Loucy (cell line): ENCODE data around the gene LRRC30.

Source experiments
- H2AFZ ChIP-seq: fragments of 200-600 bp; sonication (generic); 2 replicates; pipeline ENCODE4 v1.6.0; 2016; ENCODE audit warnings: antibody characterized with exemption, mild to moderate bottlenecking, low read length, moderate library complexity
- H3F3A ChIP-seq: fragments of 200-600 bp; 2 replicates; pipeline ENCODE4 v1.6.0; 2016; ENCODE audit warnings: antibody characterized with exemption, low read depth, mild to moderate bottlenecking
- H3K27me3 ChIP-seq: fragments of 200-600 bp; sonication (generic); 2 replicates; pipeline ENCODE4 v1.6.1; 2014; ENCODE audit warnings: low read length, mild to moderate bottlenecking; ENCODE audit not compliant: insufficient read depth, poor library complexity, severe bottlenecking
- H3K36me3 ChIP-seq: fragments of 200-600 bp; sonication (generic); 2 replicates; pipeline ENCODE4 v1.6.1; 2016; ENCODE audit warnings: low read length; ENCODE audit not compliant: insufficient read depth
- H3K4me1 ChIP-seq: fragments of 200-600 bp; sonication (generic); 2 replicates; pipeline ENCODE4 v1.5.1; 2014; ENCODE audit warnings: low read length, mild to moderate bottlenecking; ENCODE audit not compliant: insufficient read depth, poor library complexity, severe bottlenecking
- H3K4me2 ChIP-seq: fragments of 200-600 bp; sonication (generic); 2 replicates; pipeline ENCODE4 v1.6.0; 2014; ENCODE audit warnings: antibody characterized with exemption, low read length, low read depth, mild to moderate bottlenecking; ENCODE audit not compliant: poor library complexity, severe bottlenecking
- H3K4me3 ChIP-seq: fragments of 200-600 bp; sonication (generic); 2 replicates; pipeline ENCODE4 v1.5.1; 2014; ENCODE audit warnings: low read length, mild to moderate bottlenecking, mixed read lengths; ENCODE audit not compliant: poor library complexity, severe bottlenecking
- H3K79me2 ChIP-seq: fragments of 200-600 bp; sonication (generic); 2 replicates; pipeline ENCODE4 v1.6.1; 2014; ENCODE audit warnings: low read length; ENCODE audit not compliant: insufficient read depth
- H3K9ac ChIP-seq: fragments of 200-600 bp; sonication (generic); 2 replicates; pipeline ENCODE4 v1.6.0; 2014; ENCODE audit warnings: mild to moderate bottlenecking, low read depth, low read length, moderate library complexity; ENCODE audit not compliant: poor library complexity, severe bottlenecking
- H3K9me2 ChIP-seq: fragments of 200-600 bp; sonication (generic); replicated peaks from 2 replicates; pipeline ENCODE4 v1.6.1; 2016; ENCODE audit warnings: low read depth, low read length, mixed read lengths
- H3K9me3 ChIP-seq: fragments of 200-600 bp; sonication (generic); 2 replicates; pipeline ENCODE4 v1.6.1; 2014; ENCODE audit warnings: mild to moderate bottlenecking, antibody characterized with exemption, low read length, low read depth; ENCODE audit not compliant: insufficient read depth
- H4K20me1 ChIP-seq: fragments of 200-600 bp; sonication (generic); 2 replicates; pipeline ENCODE4 v1.6.0; 2014; ENCODE audit warnings: antibody characterized with exemption, low read length, mild to moderate bottlenecking; ENCODE audit not compliant: insufficient read depth, poor library complexity, severe bottlenecking
- EZH2phosphoT487 ChIP-seq: fragments of 200-600 bp; IDR thresholded peaks from 2 replicates; pipeline ENCODE4 v1.6.1; 2018; ENCODE audit warnings: antibody characterized with exemption, mild to moderate bottlenecking, moderate library complexity, borderline replicate concordance
- TF ChIP-seq, protein P1 (sequence below): fragments of 200-600 bp; sonication (generic); conservative IDR thresholded peaks from 2 replicates; pipeline ENCODE4 v1.5.1; 2014; ENCODE audit warnings: mild to moderate bottlenecking, antibody characterized with exemption, low read length

LRRC30 gene

DNA sequence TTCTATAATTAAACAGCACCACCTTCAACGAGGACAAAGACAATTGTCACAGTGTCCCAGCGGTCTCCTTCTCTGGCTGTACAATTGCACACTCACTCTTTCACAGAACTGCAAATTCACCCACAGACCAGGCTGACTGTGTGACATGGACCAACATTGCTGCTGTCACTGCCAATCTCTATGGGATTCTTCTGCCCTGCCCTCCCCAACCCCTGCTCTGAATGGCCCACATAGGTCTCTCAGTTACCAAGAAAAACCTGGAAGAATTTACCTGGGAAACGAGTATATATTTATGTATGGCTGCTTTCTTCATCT lies 26.5 kb downstream of the LRRC30 start:
- Histone ChIP-seq H3K4me3 (no peak overlapping the region), H3F3A (no peaks in the 10 kb centered on the region), H3K79me2 (no peaks in the 10 kb centered on the region), H3K4me1 (no peaks in the 10 kb centered on the region), H3K27me3 (no peaks in the 10 kb centered on the region), H4K20me1 (no peaks in the 10 kb centered on the region), H2AFZ (no peak overlapping the region), H3K36me3 (no peaks in the 10 kb centered on the region), H3K4me2 (no peak overlapping the region), H3K9ac (no peak overlapping the region), H3K9me3 (no peaks in the 10 kb centered on the region; the same call in 1 of the 2 replicates), H3K9me2 (no peaks in the 10 kb centered on the region)
- TF ChIP-seq, protein P1, sequence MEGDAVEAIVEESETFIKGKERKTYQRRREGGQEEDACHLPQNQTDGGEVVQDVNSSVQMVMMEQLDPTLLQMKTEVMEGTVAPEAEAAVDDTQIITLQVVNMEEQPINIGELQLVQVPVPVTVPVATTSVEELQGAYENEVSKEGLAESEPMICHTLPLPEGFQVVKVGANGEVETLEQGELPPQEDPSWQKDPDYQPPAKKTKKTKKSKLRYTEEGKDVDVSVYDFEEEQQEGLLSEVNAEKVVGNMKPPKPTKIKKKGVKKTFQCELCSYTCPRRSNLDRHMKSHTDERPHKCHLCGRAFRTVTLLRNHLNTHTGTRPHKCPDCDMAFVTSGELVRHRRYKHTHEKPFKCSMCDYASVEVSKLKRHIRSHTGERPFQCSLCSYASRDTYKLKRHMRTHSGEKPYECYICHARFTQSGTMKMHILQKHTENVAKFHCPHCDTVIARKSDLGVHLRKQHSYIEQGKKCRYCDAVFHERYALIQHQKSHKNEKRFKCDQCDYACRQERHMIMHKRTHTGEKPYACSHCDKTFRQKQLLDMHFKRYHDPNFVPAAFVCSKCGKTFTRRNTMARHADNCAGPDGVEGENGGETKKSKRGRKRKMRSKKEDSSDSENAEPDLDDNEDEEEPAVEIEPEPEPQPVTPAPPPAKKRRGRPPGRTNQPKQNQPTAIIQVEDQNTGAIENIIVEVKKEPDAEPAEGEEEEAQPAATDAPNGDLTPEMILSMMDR: no peak
- TF ChIP-seq EZH2phosphoT487: no peak

DNA sequence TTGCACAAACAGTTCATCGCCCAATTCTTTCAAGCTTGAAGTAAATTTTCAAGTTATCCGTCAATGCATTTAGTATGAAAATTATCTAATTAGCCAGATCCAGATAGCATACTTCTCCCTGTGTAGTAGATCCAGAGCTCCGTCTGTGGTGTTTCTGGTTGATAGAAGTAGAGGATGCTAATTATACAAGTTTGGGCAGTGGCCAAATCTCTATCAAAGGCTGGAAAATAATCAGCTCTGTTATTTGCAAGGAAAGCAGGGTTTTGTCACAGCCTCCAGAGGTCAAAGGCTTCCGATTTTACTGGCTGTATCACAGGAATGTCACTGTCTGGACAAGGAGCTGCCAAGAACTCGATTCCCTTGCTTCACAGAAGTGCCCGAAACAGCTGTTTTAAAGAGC lies 28.6 kb downstream of the LRRC30 start:
- H3K9me2 ChIP-seq: no peaks in the 10 kb centered on the region
- no peaks in the 10 kb centered on the region for H3K36me3 ChIP-seq
- H3K79me2 ChIP-seq: no peaks in the 10 kb centered on the region
- no peaks in the 10 kb centered on the region for H4K20me1 ChIP-seq
- H3K27me3 ChIP-seq: no peaks in the 10 kb centered on the region
- H2AFZ ChIP-seq: no peak overlapping the region
- H3K9ac ChIP-seq: no peak overlapping the region
- H3K9me3 ChIP-seq: no peaks in the 10 kb centered on the region; the same call in none of the 2 replicates
- H3F3A ChIP-seq: no peaks in the 10 kb centered on the region
- no peak overlapping the region for H3K4me2 ChIP-seq
- H3K4me3 ChIP-seq: no peak overlapping the region
- no peak for TF ChIP-seq EZH2phosphoT487
- TF ChIP-seq, protein P1: no peak
- H3K4me1 ChIP-seq: no peaks in the 10 kb centered on the region

DNA sequence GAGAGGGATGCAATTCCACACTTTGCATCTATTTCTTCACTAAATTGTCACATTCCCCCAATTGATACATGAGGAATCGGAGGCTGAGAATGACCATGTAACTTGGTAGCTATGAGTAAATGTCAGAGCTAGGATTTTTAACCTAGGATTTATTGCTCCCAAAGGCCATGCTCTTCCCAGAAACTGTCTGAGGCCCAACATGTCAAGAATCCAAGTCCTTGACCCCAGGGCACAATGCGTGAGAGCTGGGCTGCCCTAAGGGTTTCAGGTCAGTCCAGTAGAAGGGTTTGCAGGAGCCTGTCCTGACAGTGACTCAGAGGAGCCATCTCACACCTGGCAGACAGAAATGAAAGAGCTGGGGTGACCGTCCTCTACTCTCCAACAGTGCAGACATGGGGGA lies 30.3 kb downstream of the LRRC30 start:
- TF ChIP-seq, protein P1: no peak
- no peak overlapping the region for H3K4me2 ChIP-seq
- H3F3A ChIP-seq: no peaks in the 10 kb centered on the region
- no peak overlapping the region for H3K9ac ChIP-seq
- no peaks in the 10 kb centered on the region; the same call in none of the 2 replicates for H3K9me3 ChIP-seq
- no peak overlapping the region for H3K4me3 ChIP-seq
- no peak overlapping the region for H2AFZ ChIP-seq
- no peaks in the 10 kb centered on the region for H3K36me3 ChIP-seq
- no peaks in the 10 kb centered on the region for H3K79me2 ChIP-seq
- no peaks in the 10 kb centered on the region for H3K9me2 ChIP-seq
- no peaks in the 10 kb centered on the region for H4K20me1 ChIP-seq
- H3K27me3 ChIP-seq: no peaks in the 10 kb centered on the region
- H3K4me1 ChIP-seq: no peaks in the 10 kb centered on the region
